Erythroblast (primary cell): ENCODE data around the gene LAPTM5.

ENCODE experiments used
- GATA1 ChIP-seq: IDR thresholded peaks from 2 replicates; pipeline ENCODE4 v1.6.1; 2011; ENCODE audit warnings: low read depth, mild to moderate bottlenecking, control low read depth, low read length, moderate library complexity
- POLR2A ChIP-seq: IDR thresholded peaks from 2 replicates; pipeline ENCODE4 v1.6.1; 2011; ENCODE audit warnings: mild to moderate bottlenecking, low read length

DNA sequence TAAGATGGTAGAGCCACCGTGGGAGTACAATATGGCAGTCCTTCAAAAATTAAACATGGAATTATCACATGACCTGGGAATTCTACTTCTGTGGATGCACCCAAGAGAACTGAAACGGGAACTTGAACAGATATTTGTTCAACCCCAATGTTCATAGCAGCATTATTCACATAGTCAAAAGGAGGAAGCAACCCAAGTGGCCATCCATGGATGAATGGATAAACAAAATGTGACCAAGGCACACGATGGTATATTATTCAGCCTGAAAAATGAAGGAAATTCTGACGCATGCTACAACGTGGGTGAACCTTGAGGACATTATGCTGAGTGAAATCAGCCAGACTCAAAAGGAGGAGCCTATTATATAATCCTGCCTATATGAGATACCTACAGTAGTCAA lies 22.8 kb upstream of the LAPTM5 start:
- TF ChIP-seq POLR2A (no peak), GATA1 (no peak)
